ENCODE measurements around the gene NRK. TPM values are rescaled to one million over a fixed set of nuclear protein-coding genes. Genes with fewer than 3 reads are reported as not detected.
"Not testable (repeated sequence)": the region's sequence is repeated elsewhere in the genome, so short reads cannot be mapped to it uniquely, and the experiment has no call there.

NRK gene
- total and polyA plus RNA-seq, 12 donors, result 0.25 to 4.2 (median 2.1) TPM

- no peak overlapping the region for H3K4me3 ChIP-seq
- H3K27me3 ChIP-seq, result peaks cover 0 to 27% (median 0%) of the 10 kb centered on the region in 7 donors
- H3K36me3 ChIP-seq, result no peaks in the 10 kb centered on the region
- H3K9me3 ChIP-seq, result no peaks in the 10 kb centered on the region
- no peak for TF ChIP-seq CTCF (IDR thresholded peaks at IDR 0.05)
- no peak for ATAC-seq
- WGBS, 2 donors, result 51 to 68% methylated on average over 1 of the region's 1 CpG
- no peak for DNase-seq
- no peak overlapping the region for H3K27ac ChIP-seq
- H3K4me1 ChIP-seq, result no peaks in the 10 kb centered on the region
- intact Hi-C loops (cut with DNase I), result no loop called here
Observed at GRCh38 chrX:105781804-105782203, 40.5 kb upstream of the NRK start.

GRCh38 chrX:105796877-105797276 lies 25.5 kb upstream of the NRK start:
- ATAC-seq; H3K4me3 ChIP-seq; H3K9me3 ChIP-seq; intact Hi-C loops (cut with DNase I); DNase-seq; H3K27ac ChIP-seq; H3K27me3 ChIP-seq; H3K4me1 ChIP-seq; H3K36me3 ChIP-seq: not testable (repeated sequence)
- 89 to 95% methylated on average over 14 to 26 of the region's 26 CpGs for WGBS, 2 donors

GRCh38 chrX:105803891-105804290 lies 18.4 kb upstream of the NRK start:
- 82 to 83% methylated on average over 2 of the region's 2 CpGs for WGBS, 2 donors
- Histone ChIP-seq H3K36me3 (no peaks in the 10 kb centered on the region), H3K4me1 (no peaks in the 10 kb centered on the region), H3K27ac (no peak overlapping the region), H3K4me3 (no peak overlapping the region), H3K9me3 (peaks cover 0 to 33% (median 0%) of the 10 kb centered on the region in 11 donors), H3K27me3 (no peaks in the 10 kb centered on the region)
- TF ChIP-seq CTCF (IDR thresholded peaks at IDR 0.05), result no peak
- intact Hi-C loops (cut with DNase I), result no loop called here
- ATAC-seq (no peak), DNase-seq (no peak)

GRCh38 chrX:105805655-105806054 lies 16.7 kb upstream of the NRK start:
- H3K4me1 ChIP-seq; H3K36me3 ChIP-seq; DNase-seq; ATAC-seq; intact Hi-C loops (cut with DNase I); H3K27me3 ChIP-seq; H3K27ac ChIP-seq; H3K4me3 ChIP-seq: not testable (repeated sequence)
- peaks cover 0 to 33% (median 0%) of the 10 kb centered on the region in 11 donors for H3K9me3 ChIP-seq

GRCh38 chrX:105816517-105816916 lies 5.8 kb upstream of the NRK start:
- DNase-seq (no peak), ATAC-seq (no peak)
- no peaks in the 10 kb centered on the region for H3K9me3 ChIP-seq
- H3K27ac ChIP-seq, result no peak overlapping the region
- no peaks in the 10 kb centered on the region for H3K36me3 ChIP-seq
- intact Hi-C loops (cut with DNase I), result no loop called here
- H3K27me3 ChIP-seq, result peaks cover 0 to 48% (median 8%) of the 10 kb centered on the region in 7 donors
- TF ChIP-seq CTCF (IDR thresholded peaks at IDR 0.05), result no peak
- WGBS, 2 donors, result 88 to 90% methylated on average over 2 of the region's 2 CpGs
- H3K4me1 ChIP-seq, result no peaks in the 10 kb centered on the region
- H3K4me3 ChIP-seq, result no peak overlapping the region

GRCh38 chrX:105820247-105820646 lies 2.1 kb upstream of the NRK start:
- intact Hi-C loops (cut with DNase I), result no loop called here
- H3K9me3 ChIP-seq, result no peaks in the 10 kb centered on the region
- no peak for DNase-seq
- H3K4me1 ChIP-seq, result no peaks in the 10 kb centered on the region
- H3K36me3 ChIP-seq, result no peaks in the 10 kb centered on the region
- no peak for ATAC-seq
- peaks cover 0 to 71% (median 14%) of the 10 kb centered on the region in 7 donors for H3K27me3 ChIP-seq
- H3K27ac ChIP-seq, result no peak overlapping the region
- TF ChIP-seq CTCF (IDR thresholded peaks at IDR 0.05), result no peak
- no peak overlapping the region for H3K4me3 ChIP-seq
- 43 to 52% methylated on average over 7 of the region's 7 CpGs for WGBS, 2 donors
